Vagina (tissue), 2 donors: ENCODE results near the gene DMD.

Source experiments
- POLR2A ChIP-seq, 2 donors: fragments of 450-650 bp; IDR thresholded peaks; one replicate each; pipeline ENCODE4 v1.6.1; 2017; ENCODE audit warnings: antibody characterized with exemption in 2 of 2, mild to moderate bottlenecking in 2 of 2, moderate library complexity in 2 of 2
- TF ChIP-seq, protein P1 (sequence below), 3 experiments: fragments of 450-650 bp in 2 of 3; fragments of 200-600 bp in 1 of 3; sonication (generic) in 1 of 3; IDR thresholded peaks; one replicate each; pipeline ENCODE4 v1.5.1; 2017 to 2019; ENCODE audit warnings: antibody characterized with exemption in 3 of 3, mild to moderate bottlenecking in 2 of 3, moderate library complexity in 2 of 3

DNA sequence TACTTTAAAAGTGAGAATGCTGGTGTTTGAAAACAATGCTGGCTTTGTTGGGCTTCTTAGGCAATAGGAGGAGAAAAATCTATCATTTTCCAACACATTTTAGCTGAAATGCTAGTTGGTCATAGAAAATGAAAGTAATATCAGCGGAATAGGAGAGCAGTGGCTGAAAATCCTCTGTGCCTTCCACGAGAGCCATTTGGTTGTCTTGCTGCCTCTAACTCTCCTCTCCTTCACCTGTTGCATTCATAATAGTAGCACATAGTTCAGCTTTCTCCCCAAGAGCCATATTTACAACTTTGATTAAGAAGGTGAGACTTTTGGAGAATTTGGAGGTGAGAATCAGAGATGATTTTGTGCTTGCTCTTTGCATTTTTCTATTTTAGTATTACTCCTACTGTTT, 1290.1 kb downstream of the DMD start:
- TF ChIP-seq, protein P1, sequence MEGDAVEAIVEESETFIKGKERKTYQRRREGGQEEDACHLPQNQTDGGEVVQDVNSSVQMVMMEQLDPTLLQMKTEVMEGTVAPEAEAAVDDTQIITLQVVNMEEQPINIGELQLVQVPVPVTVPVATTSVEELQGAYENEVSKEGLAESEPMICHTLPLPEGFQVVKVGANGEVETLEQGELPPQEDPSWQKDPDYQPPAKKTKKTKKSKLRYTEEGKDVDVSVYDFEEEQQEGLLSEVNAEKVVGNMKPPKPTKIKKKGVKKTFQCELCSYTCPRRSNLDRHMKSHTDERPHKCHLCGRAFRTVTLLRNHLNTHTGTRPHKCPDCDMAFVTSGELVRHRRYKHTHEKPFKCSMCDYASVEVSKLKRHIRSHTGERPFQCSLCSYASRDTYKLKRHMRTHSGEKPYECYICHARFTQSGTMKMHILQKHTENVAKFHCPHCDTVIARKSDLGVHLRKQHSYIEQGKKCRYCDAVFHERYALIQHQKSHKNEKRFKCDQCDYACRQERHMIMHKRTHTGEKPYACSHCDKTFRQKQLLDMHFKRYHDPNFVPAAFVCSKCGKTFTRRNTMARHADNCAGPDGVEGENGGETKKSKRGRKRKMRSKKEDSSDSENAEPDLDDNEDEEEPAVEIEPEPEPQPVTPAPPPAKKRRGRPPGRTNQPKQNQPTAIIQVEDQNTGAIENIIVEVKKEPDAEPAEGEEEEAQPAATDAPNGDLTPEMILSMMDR (IDR thresholded peaks at IDR 0.05) = no peak
- TF ChIP-seq POLR2A (IDR thresholded peaks at IDR 0.05) = no peak
